Muscle of arm (tissue), 12 donors: ENCODE results near the gene SMCO4. TPM values are rescaled to one million over a fixed set of nuclear protein-coding genes. Genes with fewer than 3 reads are reported as not detected.

Source experiments
- DNase-seq: peaks from one replicate; pipeline ENCODE4 v3.0.0-alpha.2; 2013
- polyA plus RNA-seq, 12 donors: library from polyadenylated mRNA; unstranded; fragments of 120-200 nt; gene quantifications; one replicate each; pipeline ENCODE4 v1.2.1, GENCODE V29; 2013; ENCODE audit not compliant: insufficient read length in 12 of 12

The SMCO4 gene
- polyA plus RNA-seq, 12 donors, result 5.9 to 19.2 (median 10.1) TPM; not detected in 1

DNA sequence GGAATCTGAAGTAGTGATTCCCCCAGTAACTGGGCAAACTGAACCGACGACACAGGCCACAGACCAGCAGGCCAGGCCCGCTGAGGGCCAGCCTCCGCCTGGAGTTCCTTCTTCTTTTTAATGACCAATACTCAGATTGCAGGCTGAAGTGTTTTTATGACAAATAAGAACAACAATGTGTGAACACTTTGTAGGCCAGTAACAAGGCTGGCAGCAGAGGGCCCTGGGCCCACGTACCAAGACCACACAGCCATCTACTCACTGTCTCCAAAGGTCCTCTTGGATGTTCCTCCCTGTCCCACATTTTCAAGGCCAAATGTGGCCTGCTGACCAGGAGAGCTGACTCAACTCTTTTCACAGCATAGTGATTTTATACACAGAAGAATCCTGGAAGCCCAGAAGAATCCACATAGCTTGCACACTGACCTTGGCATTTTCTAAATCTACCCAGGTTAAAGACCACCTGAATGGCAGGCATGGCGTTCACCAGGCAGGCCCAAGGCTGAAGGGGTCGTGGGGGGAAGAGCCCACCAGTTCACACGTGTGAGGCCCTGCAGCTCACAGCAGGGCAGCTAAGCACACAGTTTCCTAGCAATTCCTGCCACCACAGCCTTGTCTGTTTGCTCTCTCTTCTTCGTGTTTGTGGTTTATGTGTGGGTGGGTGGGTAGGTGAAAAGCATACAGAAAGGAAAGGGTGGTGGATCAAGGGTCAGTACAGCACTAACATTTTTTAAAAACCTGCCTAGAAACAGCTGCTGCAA lies 13.3 kb downstream of the SMCO4 start:
- DNase-seq, result no peak

DNA sequence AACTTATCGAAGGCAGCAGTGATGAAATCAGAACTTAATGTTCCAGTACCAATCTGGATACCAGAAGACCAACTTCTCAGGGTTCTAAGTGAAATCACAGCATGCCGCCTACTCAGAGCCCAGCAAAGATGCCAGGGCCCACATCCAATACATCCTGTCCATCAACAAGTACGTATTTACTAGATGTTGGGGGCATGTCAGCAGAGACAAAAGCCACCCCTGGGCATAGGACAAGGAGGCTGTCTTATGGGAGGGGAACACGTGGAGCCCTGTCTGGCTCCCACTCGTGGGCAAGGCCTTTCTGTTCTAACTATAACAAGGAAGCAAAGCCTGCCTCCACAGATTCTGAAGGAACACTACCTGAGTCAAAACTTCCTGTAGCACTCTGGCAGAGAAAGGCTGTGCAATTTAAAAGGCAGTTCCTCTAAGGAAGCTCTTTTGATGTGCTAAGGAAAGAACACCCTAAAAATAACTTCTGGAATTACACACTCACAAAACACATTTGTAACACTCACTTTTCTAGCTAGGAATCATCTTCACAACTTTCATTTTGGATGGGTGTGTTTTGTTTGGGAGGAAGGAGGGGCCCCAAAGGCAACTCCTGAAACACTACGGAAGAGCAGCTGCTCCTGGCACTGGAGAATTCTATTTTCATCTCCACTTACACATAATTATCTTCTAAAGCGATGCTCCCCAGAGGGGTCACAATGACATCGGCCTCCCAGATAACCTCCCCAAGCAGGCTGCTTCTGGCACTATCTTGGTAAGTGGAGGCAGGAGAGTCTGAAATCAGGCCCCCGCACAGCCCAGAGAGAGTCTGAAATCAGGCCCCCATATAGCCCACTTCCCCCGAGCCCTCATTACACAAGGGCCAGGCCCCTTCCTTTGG lies 14.2 kb downstream of the SMCO4 start:
- DNase-seq, result peak; percentile 29

DNA sequence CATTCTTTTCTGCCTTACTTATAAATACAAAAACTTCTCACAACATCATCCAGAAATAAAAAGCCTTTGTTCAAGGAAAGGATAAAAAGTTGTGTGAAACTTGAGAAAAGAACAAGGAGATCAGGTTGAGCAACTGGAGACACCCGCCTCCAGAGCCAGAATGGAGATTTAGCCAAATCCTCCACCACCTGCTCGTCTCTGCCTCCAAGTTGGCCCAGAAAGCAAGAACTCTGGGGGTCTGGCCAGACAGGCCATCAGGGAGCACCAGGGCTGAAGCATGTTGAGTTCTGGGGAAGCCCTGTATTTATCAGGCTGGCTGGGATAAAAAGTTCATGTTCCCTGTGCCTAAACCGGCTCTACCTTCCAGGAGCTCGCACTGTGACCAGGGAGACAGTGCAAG lies 14.9 kb downstream of the SMCO4 start:
- peak; percentile 48 for DNase-seq

- no peak for DNase-seq
These were observed 16.3 kb downstream of the SMCO4 start for GRCh38 chr11:93526641-93527583.

DNA sequence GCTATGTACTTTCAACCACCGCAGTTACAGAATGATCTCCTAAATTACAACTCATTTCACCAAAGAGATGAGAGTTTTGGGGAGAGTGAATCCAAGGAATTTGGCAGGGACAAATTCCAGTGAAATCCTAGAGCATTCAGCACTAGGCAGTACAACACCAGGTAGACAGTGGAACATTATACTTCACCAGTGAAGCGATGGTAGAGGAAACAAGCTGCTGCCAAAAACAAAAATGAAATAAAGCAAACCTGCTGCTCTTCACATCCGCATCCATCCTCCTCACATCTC lies 16.9 kb downstream of the SMCO4 start:
- no peak for DNase-seq

DNA sequence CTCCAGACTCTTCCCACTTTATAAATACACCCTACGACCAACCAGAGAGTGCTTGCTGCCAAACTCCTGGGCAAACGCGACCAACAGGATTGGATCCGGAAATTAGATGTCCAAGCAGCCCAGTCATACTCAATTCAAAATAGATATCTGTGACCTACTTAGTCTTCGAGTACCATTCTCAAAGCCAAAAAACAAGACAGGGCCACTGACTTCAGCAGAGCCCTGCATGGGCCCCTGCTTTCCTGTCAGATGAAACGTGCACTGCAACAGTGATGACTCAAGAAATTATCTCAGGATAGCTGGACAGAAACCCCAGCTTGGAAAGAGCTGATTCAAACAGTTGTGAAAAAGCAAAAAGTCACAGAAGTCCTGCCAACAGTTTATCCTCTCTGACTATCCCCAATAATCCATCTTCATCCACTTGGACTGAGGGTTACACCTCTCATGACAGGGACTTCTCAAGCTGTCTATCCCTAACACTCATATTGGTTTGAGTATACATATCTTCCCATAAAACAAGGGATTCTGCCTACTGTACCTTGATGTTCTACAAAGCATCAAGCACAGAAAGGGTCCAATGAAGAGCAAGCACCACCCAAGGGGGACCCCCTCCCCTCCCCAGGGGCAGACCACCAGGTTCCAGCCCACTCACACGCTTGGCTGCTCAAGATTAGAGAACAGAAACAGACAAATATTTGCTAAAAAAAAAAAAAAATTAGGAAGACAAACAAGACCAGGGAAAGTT lies 17.4 kb downstream of the SMCO4 start:
- DNase-seq, result no peak

GRCh38 chr11:93524858-93525257 lies 18.3 kb downstream of the SMCO4 start:
- DNase-seq, result no peak

DNA sequence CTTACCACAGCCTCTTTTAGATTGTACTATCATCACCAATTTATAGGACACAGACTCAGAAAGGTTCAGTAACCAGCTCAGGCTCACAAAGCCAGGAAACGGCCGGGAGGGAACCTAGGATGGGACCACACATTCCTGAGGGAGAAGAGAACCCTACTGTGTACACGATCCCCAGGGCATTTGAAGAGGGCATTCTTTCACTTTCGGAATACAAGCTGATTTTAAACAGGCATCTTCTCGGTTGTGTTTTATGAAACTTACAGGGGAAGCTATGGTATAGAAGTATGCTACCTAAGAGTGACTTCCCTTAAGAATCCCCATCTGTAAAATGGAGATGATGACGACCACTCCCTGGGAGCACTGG lies 19.0 kb downstream of the SMCO4 start:
- no peak for DNase-seq

DNA sequence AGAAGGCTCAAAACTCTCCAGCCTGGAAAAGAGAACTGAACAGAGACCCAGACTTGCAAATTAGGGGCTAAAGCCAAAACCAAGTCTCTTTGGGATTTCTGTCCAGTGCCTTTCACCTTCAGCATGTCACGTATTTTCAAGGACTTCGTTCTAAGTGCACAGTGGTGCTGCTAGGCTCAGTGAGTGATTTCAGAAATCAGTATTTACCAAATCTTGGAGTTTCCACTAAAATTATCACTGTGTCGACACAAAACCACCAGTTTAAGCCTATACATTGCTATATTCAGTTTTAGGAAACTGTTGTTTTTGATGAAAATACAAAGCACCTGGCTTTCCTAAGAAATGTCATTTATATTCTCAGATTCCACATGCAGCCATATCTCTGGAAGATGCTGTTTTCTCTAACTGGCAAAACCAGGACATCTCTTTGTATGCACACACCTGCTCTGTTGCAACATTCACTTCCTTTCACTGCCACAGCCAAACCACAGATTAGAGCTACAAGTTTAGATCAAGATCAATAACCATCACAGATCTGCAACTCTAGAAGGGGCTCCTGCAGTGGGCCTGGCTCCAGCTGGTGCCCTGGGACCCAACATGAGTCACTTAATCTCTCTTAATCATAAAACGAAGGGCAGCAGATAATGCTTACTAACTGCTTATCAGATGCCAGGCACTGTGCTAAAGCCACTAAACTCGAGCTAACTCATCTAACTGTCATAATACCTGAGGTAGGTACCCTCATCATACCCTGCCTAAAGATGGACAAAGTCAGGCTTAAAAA lies 22.3 kb downstream of the SMCO4 start:
- DNase-seq, result no peak

DNA sequence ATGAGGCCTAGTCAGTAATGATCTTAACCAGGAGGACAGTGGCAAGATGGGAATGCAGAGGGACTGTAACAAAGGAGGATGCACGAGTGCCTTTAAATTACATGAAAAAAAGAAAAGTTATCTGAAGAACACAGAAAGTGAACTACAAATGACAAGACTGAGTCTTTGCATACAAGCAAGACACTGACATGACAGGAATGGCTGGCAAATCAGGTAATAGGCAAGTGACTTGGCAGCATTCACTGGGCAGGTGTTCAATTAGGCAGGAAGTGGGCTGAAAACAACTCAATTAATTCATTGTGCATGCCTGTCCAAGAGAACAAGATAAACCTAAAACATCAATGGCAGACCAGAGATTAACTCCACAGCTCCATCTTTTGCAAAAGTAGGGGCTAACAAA lies 24.0 kb downstream of the SMCO4 start:
- DNase-seq, result no peak

DNA sequence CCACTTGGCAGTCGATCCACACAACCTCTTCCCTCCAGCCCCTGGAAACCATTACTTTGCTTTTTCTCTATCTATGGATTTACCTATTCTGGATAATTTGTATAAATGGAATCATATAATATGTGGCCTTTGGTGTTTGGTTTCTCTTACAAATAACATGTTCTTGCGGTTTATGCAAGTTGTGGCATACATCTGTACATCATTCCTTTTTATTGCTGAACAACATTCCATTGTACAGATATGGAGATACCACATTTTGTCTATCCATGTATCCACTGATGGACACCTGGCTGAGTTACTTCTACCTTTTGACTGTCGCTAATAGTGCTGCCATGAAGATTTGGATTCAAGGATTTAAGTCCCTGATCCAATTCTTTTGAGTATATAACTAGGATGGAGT lies 25.1 kb downstream of the SMCO4 start:
- no peak for DNase-seq

- no peak for DNase-seq
These were observed 25.6 kb downstream of the SMCO4 start for GRCh38 chr11:93517611-93518010.

- DNase-seq, result no peak
These were observed 26.1 kb downstream of the SMCO4 start for GRCh38 chr11:93517041-93517440.

DNA sequence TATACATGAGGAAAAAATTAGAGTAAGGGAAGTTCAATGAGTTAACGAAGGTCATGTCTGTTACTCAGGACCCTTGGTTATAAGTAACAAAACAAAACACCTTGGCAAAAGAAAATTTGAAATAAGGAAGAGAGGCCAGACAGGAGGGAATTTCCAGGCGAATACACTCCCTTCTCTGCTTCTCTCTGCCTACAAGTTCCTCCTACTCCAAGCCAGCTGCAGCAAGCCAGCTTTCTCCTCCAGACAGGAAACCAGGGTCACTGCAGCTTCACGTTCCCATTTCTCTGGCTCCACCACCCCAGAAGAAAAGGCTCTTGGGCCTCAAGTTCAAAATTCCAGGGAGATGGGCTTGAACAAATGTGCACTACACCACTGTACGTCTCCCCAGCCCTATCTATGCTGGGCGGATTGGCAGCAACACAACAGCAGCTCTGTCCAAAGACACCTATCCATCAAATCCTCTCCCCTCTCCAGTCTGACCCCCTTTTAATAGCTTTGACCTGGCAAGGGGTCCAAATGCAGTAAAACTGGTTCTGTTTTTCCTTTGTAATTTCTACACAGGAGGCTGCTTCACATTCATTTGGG lies 27.7 kb downstream of the SMCO4 start:
- DNase-seq, result no peak

DNA sequence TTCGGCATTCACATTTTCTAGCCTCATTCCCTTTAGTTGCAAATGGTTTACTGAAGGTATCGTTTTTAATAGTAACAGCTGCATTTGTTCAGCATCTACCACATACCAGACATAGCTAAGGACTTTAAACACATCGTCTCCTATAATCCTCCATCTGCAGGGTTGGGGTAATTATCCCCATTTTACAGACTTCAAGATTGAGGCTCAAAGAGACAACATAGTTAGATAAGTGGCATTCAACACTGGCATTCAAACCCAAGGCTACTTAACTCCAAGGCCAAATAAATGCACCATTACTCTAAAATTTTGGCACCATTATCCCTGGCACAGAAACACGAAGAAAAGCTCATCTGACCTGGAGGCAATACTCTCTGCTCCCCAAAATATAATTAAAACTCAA lies 28.5 kb downstream of the SMCO4 start:
- DNase-seq, result no peak

DNA sequence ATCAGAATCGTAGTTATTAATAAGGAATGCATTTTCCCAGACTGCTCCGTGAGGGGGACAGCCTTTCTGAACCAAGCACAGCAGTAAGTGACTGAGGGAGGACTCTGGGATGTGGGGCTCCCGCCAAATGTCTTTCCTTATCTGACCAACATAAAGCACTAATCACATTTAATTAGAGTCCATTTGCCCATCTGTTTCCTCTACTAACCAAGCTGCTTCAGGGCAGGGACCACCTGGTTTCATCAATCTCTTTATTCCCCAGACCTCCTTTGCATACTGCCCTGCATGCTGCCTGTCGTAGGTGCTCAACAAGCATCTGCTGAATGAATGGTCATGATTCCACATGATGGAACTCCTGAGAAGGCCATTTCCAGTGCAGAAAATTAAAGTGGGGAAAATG lies 29.4 kb downstream of the SMCO4 start:
- DNase-seq, result no peak

DNA sequence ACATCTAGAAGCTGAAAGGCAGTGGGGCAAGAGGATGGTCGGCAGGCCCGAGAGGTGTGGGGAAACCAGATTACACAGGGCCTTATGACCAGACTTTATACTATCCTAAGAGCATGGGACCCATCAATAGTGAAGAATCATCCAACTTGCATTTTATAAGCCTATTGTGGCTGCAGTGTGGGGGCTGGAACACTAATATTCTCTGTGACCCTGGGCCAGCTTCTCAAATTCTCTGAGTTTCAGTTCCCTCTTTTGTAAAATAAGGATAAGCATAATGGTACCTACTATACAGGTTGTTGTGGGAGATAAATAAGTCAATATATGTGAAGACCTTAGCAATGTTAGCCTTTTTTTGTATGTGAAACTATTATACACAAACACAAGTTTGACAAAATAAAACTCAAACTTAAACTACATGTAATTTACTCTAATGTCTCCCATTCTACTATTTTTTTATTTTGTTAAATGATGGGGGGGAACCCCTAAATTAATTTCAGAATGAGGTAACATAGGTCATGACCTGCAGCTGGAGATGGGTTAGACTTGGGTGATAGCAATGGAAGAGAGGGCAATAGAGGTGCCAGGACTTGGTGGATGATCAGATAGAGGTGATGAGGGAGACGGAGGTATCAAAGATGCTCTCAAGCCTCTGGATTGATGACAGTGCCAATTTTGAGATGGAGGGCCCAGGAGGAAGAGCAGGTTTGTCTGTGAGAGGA lies 30.1 kb downstream of the SMCO4 start:
- DNase-seq, result no peak

DNA sequence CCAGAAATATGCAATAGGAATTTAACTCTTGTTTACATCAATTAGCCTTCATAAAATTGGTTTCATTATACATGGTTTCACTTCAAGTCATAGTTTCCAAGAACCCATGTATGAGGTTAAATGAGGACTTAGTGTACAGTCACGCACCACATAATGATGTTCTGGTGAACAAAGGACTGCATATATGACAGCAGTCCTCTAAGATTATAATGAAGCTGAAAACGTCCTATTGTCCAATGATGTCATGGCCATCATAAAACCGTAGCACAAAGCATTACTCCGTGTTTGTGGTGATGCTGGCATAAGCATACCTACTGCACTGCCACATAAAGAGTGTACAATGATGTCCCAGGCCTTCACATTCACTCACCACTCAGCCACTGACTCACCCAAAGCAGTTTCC lies 31.1 kb downstream of the SMCO4 start:
- DNase-seq, result no peak

DNA sequence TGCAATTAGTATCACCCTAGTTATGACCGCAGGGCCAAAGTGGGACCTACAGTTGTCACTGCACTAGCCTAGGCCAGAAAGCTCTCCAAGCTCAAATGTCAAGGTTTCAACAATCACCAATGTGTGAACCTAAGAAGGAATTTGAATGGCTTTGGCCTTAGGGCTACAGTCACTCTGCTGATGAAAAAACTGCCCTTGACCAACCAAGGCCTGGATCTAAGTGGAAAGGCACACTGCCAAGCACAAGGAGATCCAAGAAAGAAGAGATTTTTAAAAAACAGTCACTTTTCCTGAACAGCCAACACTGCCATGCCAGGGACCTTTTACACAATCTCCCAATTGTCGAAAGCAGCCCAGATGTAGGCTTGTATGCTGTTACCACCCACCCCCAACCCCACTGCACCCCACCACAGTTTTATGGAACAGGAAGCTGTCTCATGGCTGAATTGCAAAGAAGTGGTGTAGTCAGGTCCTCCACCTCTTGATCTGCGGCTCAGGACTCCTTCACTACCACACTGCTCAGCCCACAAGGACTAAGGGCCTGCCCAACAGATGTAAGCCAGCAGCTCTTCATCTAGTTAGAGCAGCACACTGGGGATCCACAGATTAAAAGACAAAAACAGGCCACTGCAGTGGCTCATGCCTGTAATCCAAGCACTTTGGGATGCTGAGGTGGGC lies 32.9 kb downstream of the SMCO4 start:
- no peak for DNase-seq
